ENCODE measurements around the gene MYCN.

GRCh38 chr2:15929861-15930260 is 10.5 kb upstream of the MYCN start:
- TF ChIP-seq ZNF274 (IDR thresholded peaks at IDR 0.05; ENCODE audit: low read depth, low read length): no peak
- no peak for TF ChIP-seq YY1 (IDR thresholded peaks at IDR 0.05; ENCODE audit: insufficient read depth, insufficient read length)

Measured in NT2/D1 (cell line).